Mammary epithelial cell (primary cell): ENCODE data around the gene DDR2.

Source experiments
- CTCF ChIP-seq, 2 donors: IDR thresholded peaks in 1 of 2; conservative IDR thresholded peaks in 1 of 2; 2 replicates each; pipeline ENCODE4 v1.5.1; 2011 to 2012; ENCODE audit warnings: inconsistent platforms in 2 of 2, low read length in 2 of 2, mild to moderate bottlenecking in 2 of 2, control low read depth in 1 of 2, low read depth in 1 of 2; ENCODE audit not compliant: insufficient read depth in 1 of 2; ENCODE audit errors: extremely low read depth in 1 of 2
- EZH2 ChIP-seq: IDR thresholded peaks from 2 replicates; pipeline ENCODE4 v1.6.1; 2012; ENCODE audit warnings: low read length, inconsistent platforms, borderline replicate concordance

- no peak for TF ChIP-seq CTCF (conservative IDR thresholded peaks at IDR 0.05 in 1 of 2, IDR thresholded peaks at IDR 0.05 in 1 of 2; ENCODE audit: extremely low read depth in 1 of 2, insufficient read depth in 1 of 2, low read depth in 1 of 2, low read length in 2 of 2)
- TF ChIP-seq EZH2, result no peak
Measured at GRCh38 chr1:162625679-162626078, 6.6 kb upstream of the DDR2 start.
